ENCODE results near the gene C16orf89.

DNA sequence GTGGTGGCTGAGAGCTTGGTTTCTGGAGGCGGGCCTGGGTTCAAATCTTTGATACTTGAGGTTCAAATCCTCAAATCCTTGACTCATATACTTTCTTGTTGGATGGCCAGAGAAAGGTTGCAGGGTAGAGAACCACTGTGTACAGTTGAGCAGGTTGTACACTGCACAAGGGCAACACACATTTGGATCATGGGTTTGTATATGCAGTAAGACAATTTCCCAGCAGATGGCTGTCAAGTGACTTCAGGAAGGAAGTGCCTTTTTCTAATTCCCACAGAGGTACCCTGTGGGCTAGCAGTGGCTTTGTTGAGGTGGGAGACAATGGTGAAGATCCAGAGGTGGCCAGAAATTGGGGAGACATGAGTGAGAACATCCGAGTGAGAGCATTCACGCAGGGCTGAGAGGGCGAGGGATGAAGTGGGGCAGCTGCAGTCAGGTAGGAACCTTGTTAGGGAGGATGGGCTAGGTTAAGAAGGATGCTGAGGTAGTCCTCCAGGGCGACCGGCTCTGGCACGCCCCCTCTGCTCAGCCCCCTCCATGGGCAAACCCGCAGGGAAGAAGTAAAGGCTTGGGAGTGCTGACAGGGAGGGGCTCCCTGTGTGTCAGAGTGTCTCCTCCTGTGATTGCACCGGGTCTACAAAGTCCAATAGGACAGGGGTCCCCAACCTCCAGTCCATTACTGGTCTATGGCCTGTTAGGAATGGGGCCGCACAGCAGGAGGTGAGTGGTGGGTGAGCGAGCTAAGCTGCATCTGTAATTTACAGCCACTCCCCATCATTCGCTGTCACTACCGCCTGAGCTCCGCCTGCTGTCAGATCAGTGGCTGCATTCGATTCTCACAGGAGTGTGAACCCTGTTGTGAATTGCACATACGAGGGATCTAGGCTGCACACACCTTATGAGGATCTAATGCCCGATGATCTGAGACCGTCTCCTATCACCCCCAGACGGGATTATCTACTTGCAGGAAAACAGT lies 2.7 kb downstream of the C16orf89 start:
- TF ChIP-seq, protein P1, sequence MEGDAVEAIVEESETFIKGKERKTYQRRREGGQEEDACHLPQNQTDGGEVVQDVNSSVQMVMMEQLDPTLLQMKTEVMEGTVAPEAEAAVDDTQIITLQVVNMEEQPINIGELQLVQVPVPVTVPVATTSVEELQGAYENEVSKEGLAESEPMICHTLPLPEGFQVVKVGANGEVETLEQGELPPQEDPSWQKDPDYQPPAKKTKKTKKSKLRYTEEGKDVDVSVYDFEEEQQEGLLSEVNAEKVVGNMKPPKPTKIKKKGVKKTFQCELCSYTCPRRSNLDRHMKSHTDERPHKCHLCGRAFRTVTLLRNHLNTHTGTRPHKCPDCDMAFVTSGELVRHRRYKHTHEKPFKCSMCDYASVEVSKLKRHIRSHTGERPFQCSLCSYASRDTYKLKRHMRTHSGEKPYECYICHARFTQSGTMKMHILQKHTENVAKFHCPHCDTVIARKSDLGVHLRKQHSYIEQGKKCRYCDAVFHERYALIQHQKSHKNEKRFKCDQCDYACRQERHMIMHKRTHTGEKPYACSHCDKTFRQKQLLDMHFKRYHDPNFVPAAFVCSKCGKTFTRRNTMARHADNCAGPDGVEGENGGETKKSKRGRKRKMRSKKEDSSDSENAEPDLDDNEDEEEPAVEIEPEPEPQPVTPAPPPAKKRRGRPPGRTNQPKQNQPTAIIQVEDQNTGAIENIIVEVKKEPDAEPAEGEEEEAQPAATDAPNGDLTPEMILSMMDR (conservative IDR thresholded peaks at IDR 0.05; ENCODE audit: low read depth in 2 of 2), result 0 out of 4 replicates have a peak, but pooled peaks of 1 of the 2 experiments have one; percentile 14
- TF ChIP-seq POLR2AphosphoS5 (IDR thresholded peaks at IDR 0.05; ENCODE audit: low read depth) (no peak), EZH2phosphoT487 (IDR thresholded peaks at IDR 0.05; ENCODE audit: unreplicated experiment) (no peak)
